Measurements from ENCODE around the gene LAMA3. TPM values are rescaled to one million over a fixed set of nuclear protein-coding genes. Genes with fewer than 3 reads are reported as not detected.
A peak's percentile ranks its signal among the peaks of the same experiment; 100 is the strongest.

The LAMA3 gene
- total and polyA plus RNA-seq, 2 of the 13 experiments (the other 11 are each of a cell fraction or from before 2014, with no cell fraction given) = 0.45 to 2.2 TPM

DNA sequence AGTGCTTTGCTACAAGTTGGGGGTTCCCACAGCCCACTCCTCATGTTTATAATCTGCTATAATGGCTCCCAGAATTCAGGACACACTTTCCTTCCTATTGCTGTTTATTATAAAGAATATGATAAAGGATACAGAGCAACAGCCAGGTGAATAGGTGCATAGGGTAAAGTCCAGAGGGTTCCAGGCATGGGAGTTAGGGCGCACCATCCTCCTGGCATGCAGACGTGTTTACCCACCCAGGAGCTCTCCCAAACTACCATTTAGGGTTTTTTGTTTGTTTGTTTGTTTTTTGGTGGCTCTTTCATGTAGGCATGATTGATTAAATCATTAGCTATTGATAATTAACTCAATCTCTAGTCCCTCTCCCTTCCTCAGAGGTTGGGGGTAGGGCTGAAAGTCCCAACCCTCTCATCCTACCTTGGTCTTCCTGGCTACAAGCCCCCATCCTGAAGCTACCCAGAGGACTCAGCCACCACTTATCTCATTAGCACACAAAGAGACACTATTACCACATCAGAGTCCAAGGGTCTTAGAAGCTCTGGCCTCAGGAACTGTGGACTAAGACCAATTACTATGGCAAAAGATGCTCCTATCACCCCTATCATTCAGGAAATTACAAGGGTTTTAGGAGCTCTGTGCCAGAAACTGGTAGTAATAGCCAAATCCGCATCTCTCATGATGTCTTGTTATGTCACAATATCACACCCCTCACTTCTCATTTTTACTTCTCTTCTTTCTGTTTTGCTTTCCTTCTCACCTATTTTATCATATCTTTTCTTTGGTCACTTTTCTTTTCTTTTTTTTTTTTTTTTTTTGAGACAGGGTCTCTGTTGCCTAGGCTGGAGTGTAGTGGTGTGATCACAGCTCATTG, 170.4 kb downstream of the LAMA3 start (continued):
- TF ChIP-seq CEBPG (CRISPR knock-in tag; IDR thresholded peaks at IDR 0.05) (peak; percentile 78), SAP130 (CRISPR knock-in tag; IDR thresholded peaks at IDR 0.05; ENCODE audit: low read depth) (no peak), SP1 (IDR thresholded peaks at IDR 0.05) (no peak), SP1 (CRISPR knock-in tag; IDR thresholded peaks at IDR 0.05) (no peak), RFX1 (IDR thresholded peaks at IDR 0.05) (no peak), ARNTL (CRISPR knock-in tag; IDR thresholded peaks at IDR 0.05) (no peak), ZBTB7A (CRISPR knock-in tag; IDR thresholded peaks at IDR 0.05) (no peak), ZNF431 (CRISPR knock-in tag; IDR thresholded peaks at IDR 0.05; ENCODE audit: borderline replicate concordance, low read depth) (no peak), ZNF496 (CRISPR knock-in tag; IDR thresholded peaks at IDR 0.05; ENCODE audit: insufficient replicate concordance) (no peak), JARID2 (CRISPR knock-in tag; IDR thresholded peaks at IDR 0.05; ENCODE audit: insufficient replicate concordance) (no peak), ZNF607 (CRISPR knock-in tag; IDR thresholded peaks at IDR 0.05; ENCODE audit: borderline replicate concordance) (no peak), DPF2 (CRISPR knock-in tag; IDR thresholded peaks at IDR 0.05; ENCODE audit: borderline replicate concordance, low read depth) (no peak), KLF9 (CRISPR knock-in tag; IDR thresholded peaks at IDR 0.05; ENCODE audit: low read depth) (no peak), IKZF4 (CRISPR knock-in tag; IDR thresholded peaks at IDR 0.05; ENCODE audit: borderline replicate concordance, low read depth, not compliant biosample characterization) (no peak), ZBTB3 (CRISPR knock-in tag; IDR thresholded peaks at IDR 0.05; ENCODE audit: borderline replicate concordance, low read depth) (no peak)
- TF ChIP-seq, protein P1, sequence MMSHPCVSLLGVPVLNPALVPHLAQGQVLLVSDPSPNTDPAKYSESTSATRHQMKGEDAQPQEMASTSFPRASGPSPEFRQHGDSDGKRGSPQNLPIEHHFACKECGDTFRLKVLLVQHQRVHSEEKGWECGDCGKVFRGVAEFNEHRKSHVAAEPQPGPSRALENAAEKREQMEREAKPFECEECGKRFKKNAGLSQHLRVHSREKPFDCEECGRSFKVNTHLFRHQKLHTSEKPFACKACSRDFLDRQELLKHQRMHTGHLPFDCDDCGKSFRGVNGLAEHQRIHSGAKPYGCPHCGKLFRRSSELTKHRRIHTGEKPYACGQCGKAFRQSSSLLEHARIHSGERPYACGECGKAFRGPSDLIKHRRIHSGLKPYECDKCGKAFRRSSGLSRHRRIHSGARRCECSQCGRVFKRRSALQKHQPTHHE (CRISPR knock-in tag; IDR thresholded peaks at IDR 0.05; ENCODE audit: borderline replicate concordance) = no peak
- TF ChIP-seq, protein P2, sequence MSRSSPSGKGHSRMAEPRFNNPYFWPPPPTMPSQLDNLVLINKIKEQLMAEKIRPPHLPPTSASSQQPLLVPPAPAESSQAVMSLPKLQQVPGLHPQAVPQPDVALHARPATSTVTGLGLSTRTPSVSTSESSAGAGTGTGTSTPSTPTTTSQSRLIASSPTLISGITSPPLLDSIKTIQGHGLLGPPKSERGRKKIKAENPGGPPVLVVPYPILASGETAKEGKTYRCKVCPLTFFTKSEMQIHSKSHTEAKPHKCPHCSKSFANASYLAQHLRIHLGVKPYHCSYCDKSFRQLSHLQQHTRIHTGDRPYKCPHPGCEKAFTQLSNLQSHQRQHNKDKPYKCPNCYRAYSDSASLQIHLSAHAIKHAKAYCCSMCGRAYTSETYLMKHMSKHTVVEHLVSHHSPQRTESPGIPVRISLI (CRISPR knock-in tag; IDR thresholded peaks at IDR 0.05; ENCODE audit: borderline replicate concordance) = no peak
- TF ChIP-seq, protein P3, sequence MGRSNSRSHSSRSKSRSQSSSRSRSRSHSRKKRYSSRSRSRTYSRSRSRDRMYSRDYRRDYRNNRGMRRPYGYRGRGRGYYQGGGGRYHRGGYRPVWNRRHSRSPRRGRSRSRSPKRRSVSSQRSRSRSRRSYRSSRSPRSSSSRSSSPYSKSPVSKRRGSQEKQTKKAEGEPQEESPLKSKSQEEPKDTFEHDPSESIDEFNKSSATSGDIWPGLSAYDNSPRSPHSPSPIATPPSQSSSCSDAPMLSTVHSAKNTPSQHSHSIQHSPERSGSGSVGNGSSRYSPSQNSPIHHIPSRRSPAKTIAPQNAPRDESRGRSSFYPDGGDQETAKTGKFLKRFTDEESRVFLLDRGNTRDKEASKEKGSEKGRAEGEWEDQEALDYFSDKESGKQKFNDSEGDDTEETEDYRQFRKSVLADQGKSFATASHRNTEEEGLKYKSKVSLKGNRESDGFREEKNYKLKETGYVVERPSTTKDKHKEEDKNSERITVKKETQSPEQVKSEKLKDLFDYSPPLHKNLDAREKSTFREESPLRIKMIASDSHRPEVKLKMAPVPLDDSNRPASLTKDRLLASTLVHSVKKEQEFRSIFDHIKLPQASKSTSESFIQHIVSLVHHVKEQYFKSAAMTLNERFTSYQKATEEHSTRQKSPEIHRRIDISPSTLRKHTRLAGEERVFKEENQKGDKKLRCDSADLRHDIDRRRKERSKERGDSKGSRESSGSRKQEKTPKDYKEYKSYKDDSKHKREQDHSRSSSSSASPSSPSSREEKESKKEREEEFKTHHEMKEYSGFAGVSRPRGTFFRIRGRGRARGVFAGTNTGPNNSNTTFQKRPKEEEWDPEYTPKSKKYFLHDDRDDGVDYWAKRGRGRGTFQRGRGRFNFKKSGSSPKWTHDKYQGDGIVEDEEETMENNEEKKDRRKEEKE (IDR thresholded peaks at IDR 0.05) = no peak
- TF ChIP-seq, protein P4, sequence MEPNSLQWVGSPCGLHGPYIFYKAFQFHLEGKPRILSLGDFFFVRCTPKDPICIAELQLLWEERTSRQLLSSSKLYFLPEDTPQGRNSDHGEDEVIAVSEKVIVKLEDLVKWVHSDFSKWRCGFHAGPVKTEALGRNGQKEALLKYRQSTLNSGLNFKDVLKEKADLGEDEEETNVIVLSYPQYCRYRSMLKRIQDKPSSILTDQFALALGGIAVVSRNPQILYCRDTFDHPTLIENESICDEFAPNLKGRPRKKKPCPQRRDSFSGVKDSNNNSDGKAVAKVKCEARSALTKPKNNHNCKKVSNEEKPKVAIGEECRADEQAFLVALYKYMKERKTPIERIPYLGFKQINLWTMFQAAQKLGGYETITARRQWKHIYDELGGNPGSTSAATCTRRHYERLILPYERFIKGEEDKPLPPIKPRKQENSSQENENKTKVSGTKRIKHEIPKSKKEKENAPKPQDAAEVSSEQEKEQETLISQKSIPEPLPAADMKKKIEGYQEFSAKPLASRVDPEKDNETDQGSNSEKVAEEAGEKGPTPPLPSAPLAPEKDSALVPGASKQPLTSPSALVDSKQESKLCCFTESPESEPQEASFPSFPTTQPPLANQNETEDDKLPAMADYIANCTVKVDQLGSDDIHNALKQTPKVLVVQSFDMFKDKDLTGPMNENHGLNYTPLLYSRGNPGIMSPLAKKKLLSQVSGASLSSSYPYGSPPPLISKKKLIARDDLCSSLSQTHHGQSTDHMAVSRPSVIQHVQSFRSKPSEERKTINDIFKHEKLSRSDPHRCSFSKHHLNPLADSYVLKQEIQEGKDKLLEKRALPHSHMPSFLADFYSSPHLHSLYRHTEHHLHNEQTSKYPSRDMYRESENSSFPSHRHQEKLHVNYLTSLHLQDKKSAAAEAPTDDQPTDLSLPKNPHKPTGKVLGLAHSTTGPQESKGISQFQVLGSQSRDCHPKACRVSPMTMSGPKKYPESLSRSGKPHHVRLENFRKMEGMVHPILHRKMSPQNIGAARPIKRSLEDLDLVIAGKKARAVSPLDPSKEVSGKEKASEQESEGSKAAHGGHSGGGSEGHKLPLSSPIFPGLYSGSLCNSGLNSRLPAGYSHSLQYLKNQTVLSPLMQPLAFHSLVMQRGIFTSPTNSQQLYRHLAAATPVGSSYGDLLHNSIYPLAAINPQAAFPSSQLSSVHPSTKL (CRISPR knock-in tag; IDR thresholded peaks at IDR 0.05) = peak; percentile 52
- TF ChIP-seq, protein P5, sequence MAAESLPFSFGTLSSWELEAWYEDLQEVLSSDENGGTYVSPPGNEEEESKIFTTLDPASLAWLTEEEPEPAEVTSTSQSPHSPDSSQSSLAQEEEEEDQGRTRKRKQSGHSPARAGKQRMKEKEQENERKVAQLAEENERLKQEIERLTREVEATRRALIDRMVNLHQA (CRISPR knock-in tag; IDR thresholded peaks at IDR 0.05) = no peak
